HEK293T (cell line): ENCODE results near the gene CTDSP1.

Experiments
- CTCF ChIA-PET: fragments of 350-600 bp; formaldehyde crosslinking; extraction: SDS; loops from one replicate; lab custom pipeline; 2021; ENCODE audit warnings: antibody characterized with exemption, inconsistent platforms; lab: Yijun Ruan, JAX
- POLR2A ChIA-PET: fragments of 350-600 bp; formaldehyde crosslinking; extraction: SDS; loops from one replicate; lab custom pipeline; 2020; ENCODE audit warnings: antibody characterized with exemption, inconsistent platforms; lab: Yijun Ruan, JAX
- DNase-seq: peaks from one replicate; pipeline ENCODE4 v3.0.0; 2012; ENCODE audit warnings: mixed read lengths; ENCODE audit errors: extremely low spot score
- ARNT ChIP-seq: fragments of 450-650 bp; IDR thresholded peaks from 2 replicates; pipeline ENCODE4 v1.6.1; 2017; ENCODE audit warnings: mild to moderate bottlenecking
- BHLHE40 ChIP-seq: fragments of 450-650 bp; IDR thresholded peaks from 2 replicates; pipeline ENCODE4 v1.6.1; 2016; ENCODE audit warnings: mild to moderate bottlenecking, moderate library complexity, borderline replicate concordance
- CTBP1 ChIP-seq: fragments of 450-650 bp; IDR thresholded peaks from 2 replicates; pipeline ENCODE4 v1.6.1; 2016; ENCODE audit warnings: borderline replicate concordance
- ELF4 ChIP-seq: fragments of 450-650 bp; IDR thresholded peaks from 2 replicates; pipeline ENCODE4 v1.6.1; 2017; ENCODE audit warnings: antibody characterized with exemption
- FOXA1 ChIP-seq: fragments of 450-650 bp; IDR thresholded peaks from 2 replicates; pipeline ENCODE4 v1.6.1; 2016; ENCODE audit warnings: mild to moderate bottlenecking
- FOXK2 ChIP-seq: fragments of 450-650 bp; IDR thresholded peaks from 2 replicates; pipeline ENCODE4 v1.6.1; 2016; ENCODE audit warnings: mild to moderate bottlenecking
- FOXM1 ChIP-seq: fragments of 450-650 bp; IDR thresholded peaks from 2 replicates; pipeline ENCODE4 v1.6.1; 2017; ENCODE audit warnings: mild to moderate bottlenecking, borderline replicate concordance
- HDGF ChIP-seq: fragments of 450-650 bp; IDR thresholded peaks from 2 replicates; pipeline ENCODE4 v1.6.1; 2017; ENCODE audit warnings: antibody characterized with exemption, borderline replicate concordance
- L3MBTL2 ChIP-seq: fragments of 450-650 bp; conservative IDR thresholded peaks from 2 replicates; pipeline ENCODE4 v1.6.1; 2016; ENCODE audit warnings: mild to moderate bottlenecking
- LEF1 ChIP-seq: fragments of 450-650 bp; IDR thresholded peaks from 2 replicates; pipeline ENCODE4 v1.6.1; 2017; ENCODE audit warnings: mild to moderate bottlenecking, borderline replicate concordance
- NFRKB ChIP-seq: fragments of 450-650 bp; IDR thresholded peaks from 2 replicates; pipeline ENCODE4 v1.6.1; 2016; ENCODE audit warnings: mild to moderate bottlenecking, moderate library complexity
- SP1 ChIP-seq: fragments of 450-650 bp; IDR thresholded peaks from 2 replicates; pipeline ENCODE4 v1.6.1; 2017
- SUZ12 ChIP-seq: fragments of 450-650 bp; IDR thresholded peaks from 2 replicates; pipeline ENCODE4 v1.6.1; 2016; ENCODE audit warnings: mild to moderate bottlenecking
- TARDBP ChIP-seq: fragments of 450-650 bp; IDR thresholded peaks from 2 replicates; pipeline ENCODE4 v1.6.1; 2016
- ZNF384 ChIP-seq: fragments of 450-650 bp; IDR thresholded peaks from 2 replicates; pipeline ENCODE4 v1.6.1; 2016
- TF ChIP-seq, protein P1 (sequence below): fragments of 450-650 bp; IDR thresholded peaks from 2 replicates; pipeline ENCODE4 v1.6.1; 2016

Gene CTDSP1

DNA sequence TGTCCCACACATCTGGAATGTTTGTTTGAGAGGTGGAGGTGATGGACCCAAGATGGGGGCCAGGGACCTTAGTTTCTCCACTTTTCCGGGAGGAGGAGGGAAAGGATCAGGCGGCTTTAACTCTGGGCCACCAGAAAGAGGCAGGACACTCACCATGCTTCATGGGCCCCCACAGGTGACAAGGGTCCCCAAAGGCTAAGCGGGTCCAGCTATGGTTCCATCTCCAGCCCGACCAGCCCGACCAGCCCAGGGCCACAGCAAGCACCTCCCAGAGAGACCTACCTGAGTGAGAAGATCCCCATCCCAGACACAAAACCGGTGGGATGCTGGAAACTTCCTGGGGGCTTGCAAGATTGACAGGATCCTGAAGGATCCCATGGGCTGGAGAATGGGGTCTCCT, 16.9 kb upstream of the CTDSP1 start:
- POLR2A ChIA-PET, result no interaction called here
- DNase-seq, result no peak
- CTCF ChIA-PET, result no interaction called here
- TF ChIP-seq ZNF384 (no peak), TARDBP (no peak), SP1 (no peak), FOXA1 (no peak), LEF1 (no peak), L3MBTL2 (no peak)

DNA sequence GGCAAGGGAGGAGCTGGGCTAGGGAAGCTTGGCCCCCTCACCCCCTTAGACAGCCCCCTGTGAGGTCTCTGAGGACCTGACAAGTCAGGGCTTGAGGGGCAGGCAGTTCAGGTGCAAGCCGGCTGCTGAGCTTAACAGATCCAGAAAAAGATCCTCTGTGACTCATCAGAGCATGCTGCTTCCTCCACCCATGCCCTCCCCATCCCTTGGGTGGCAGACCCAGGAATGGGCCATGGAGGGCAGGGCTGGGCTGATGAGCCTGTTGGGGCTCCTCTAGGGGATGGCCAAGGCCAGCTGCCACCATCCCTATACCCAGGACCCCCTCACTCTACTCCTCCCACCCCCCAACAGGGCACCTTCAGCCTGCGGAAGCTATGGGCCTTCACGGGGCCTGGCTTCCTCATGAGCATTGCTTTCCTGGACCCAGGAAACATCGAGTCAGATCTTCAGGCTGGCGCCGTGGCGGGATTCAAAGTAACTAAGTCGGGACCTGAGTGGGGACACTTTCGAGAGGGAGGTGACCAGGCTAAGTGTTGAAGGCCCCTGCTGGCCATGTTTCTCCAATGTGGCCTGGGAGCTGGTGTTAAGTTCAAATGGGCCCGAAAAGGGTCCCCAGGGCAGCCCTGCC, 15.7 kb upstream of the CTDSP1 start:
- POLR2A ChIA-PET, result no interaction called here
- DNase-seq, result no peak
- CTCF ChIA-PET, result interaction anchor here (0.6 kb wide), 1 partner anchor 42 kb away, joined by 3 read pairs; no protein-coding TSS in a partner anchor
- TF ChIP-seq HDGF (no peak), CTBP1 (no peak), FOXA1 (no peak), FOXK2 (no peak), TARDBP (no peak), SP1 (no peak), ZNF384 (no peak), BHLHE40 (no peak), NFRKB (no peak), LEF1 (no peak), ELF4 (no peak), L3MBTL2 (no peak), FOXM1 (no peak), SUZ12 (no peak), ARNT (no peak)
- TF ChIP-seq, protein P1, sequence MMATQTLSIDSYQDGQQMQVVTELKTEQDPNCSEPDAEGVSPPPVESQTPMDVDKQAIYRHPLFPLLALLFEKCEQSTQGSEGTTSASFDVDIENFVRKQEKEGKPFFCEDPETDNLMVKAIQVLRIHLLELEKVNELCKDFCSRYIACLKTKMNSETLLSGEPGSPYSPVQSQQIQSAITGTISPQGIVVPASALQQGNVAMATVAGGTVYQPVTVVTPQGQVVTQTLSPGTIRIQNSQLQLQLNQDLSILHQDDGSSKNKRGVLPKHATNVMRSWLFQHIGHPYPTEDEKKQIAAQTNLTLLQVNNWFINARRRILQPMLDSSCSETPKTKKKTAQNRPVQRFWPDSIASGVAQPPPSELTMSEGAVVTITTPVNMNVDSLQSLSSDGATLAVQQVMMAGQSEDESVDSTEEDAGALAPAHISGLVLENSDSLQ, result no peak

DNA sequence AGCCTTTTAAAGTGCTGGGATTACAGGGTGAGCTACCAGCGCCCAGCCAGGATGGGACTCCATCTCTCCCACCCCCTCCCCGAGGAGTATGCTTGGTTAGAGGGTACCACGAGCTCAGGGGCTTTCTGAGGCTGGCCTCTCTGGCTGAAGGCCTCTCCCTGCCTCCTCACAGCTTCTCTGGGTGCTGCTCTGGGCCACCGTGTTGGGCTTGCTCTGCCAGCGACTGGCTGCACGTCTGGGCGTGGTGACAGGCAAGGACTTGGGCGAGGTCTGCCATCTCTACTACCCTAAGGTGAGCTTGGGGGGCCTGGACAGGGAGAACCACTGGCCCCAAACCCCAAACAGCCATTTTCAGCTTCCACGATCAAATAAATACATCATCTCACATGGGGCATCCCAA, 14.7 kb upstream of the CTDSP1 start:
- no peak for DNase-seq
- ChIA-PET CTCF (interaction anchor here (1.0 kb wide), 1 partner anchor 10 kb away, joined by 3 read pairs; no protein-coding TSS in a partner anchor), POLR2A (interaction anchor here (0.7 kb wide), 1 partner anchor 62 kb away, joined by 3 read pairs; no protein-coding TSS in a partner anchor)
- TF ChIP-seq FOXM1, result no peak
- TF ChIP-seq, protein P1, result no peak
- TF ChIP-seq SP1, result no peak

DNA sequence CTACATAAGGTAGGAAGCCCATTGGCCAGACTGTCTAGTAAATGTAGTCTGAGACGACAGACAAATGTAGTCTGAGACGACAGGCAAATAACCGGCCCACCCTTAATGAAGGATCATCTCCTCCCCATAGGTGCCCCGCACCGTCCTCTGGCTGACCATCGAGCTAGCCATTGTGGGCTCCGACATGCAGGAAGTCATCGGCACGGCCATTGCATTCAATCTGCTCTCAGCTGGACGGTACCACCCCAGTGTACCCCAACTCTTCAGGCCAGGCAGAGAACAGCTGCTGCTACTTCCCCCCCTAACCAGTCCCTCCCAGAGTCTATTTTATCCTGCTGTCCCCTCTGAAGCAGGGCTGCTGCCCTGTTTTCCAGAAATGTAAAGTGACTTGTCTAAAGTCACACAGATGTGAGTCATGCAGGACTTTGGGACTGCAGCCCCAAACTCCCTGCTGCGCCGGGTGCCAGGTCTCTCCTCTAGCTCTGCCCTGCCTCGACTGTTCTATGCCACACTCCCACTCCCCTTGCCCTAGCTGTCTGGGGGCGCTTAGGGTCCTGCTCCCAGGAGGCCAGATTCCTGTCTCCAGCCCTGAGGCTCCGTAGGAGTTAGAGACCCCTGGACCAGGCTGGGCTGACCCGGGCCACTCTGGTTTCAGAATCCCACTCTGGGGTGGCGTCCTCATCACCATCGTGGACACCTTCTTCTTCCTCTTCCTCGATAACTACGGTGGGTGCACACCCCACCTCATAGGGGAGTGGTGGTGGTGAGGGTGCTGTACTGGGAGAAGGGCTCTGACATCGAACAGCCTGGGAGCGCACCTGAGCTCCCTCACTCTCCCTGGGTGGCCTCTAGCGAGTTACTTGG, 12.9 kb upstream of the CTDSP1 start:
- no peak for TF ChIP-seq HDGF
- no peak for TF ChIP-seq ELF4
- TF ChIP-seq ARNT, result no peak
- no peak for TF ChIP-seq NFRKB
- no peak for TF ChIP-seq CTBP1
- TF ChIP-seq FOXK2, result no peak
- TF ChIP-seq, protein P1, result no peak
- TF ChIP-seq BHLHE40, result no peak
- TF ChIP-seq LEF1, result no peak
- no peak for TF ChIP-seq TARDBP
- no peak for TF ChIP-seq SP1
- TF ChIP-seq ZNF384, result no peak
- no peak for TF ChIP-seq FOXM1
- TF ChIP-seq L3MBTL2, result no peak
- TF ChIP-seq SUZ12, result no peak
- POLR2A ChIA-PET, result no interaction called here
- CTCF ChIA-PET, result interaction anchor here (0.9 to 1.2 kb wide), 2 partner anchors 84 to 114 kb away, joined by 3 to 4 read pairs; no protein-coding TSS in a partner anchor
- DNase-seq, result no peak

DNA sequence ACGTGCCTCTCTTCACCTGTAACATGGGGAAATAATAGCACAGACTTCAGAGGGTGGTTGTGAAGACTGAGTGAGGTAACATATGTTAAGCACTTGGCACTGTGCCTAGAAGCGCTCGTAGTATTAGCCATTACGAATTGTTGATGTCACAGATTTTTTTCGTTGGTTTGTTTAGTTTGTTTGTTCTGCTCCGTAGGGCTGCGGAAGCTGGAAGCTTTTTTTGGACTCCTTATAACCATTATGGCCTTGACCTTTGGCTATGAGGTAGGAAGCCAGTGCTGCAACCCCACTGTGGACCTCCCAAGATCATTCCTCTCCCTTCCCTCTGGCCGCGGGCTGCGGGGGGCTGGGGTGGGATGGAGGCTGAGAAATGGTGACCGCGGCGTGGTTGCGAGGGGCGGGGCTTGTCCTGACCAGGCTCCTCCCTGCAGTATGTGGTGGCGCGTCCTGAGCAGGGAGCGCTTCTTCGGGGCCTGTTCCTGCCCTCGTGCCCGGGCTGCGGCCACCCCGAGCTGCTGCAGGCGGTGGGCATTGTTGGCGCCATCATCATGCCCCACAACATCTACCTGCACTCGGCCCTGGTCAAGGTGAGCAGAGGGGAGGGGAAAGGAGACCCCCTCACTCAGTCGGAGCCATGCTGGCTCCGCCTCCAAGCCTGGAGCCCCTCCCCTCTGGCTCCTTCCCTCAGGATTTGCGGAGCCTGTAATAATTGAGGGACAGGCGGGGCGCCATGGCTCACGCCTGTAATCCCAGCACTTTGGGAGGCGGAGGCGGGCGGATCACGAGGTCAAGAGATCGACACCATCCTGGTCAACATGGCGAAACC, 12.1 kb upstream of the CTDSP1 start:
- peak; percentile 70 for DNase-seq
- POLR2A ChIA-PET, result no interaction called here
- TF ChIP-seq FOXA1, result no peak
- no peak for TF ChIP-seq ELF4
- TF ChIP-seq ZNF384, result no peak
- TF ChIP-seq L3MBTL2, result peak; percentile 69
- no peak for TF ChIP-seq SP1
- TF ChIP-seq TARDBP, result no peak
- TF ChIP-seq BHLHE40, result no peak
- TF ChIP-seq CTBP1, result no peak
- no peak for TF ChIP-seq SUZ12
- no peak for TF ChIP-seq FOXM1
- TF ChIP-seq, protein P1, result peak; percentile 88
- no peak for TF ChIP-seq ARNT
- no peak for TF ChIP-seq LEF1
- no peak for TF ChIP-seq NFRKB
- no peak for TF ChIP-seq FOXK2
- 0 out of 2 replicates have a peak, but pooled peaks have one; percentile 78 for TF ChIP-seq HDGF
- CTCF ChIA-PET, result interaction anchor here (0.9 kb wide), 1 partner anchor 85 kb away, joined by 3 read pairs; no protein-coding TSS in a partner anchor
